GM12878 (cell line): ENCODE data around the gene AP3S1.

Experiments
- CBFB ChIP-seq: IDR thresholded peaks from 2 replicates; pipeline ENCODE4 v1.6.1; 2016; ENCODE audit warnings: antibody characterized with exemption, low read depth
- CHD2 ChIP-seq: IDR thresholded peaks from 2 replicates; pipeline ENCODE4 v1.6.1; 2011; ENCODE audit warnings: low read depth, low read length, improper control_type of control experiment, borderline replicate concordance
- CTCF ChIP-seq, 3 experiments: IDR thresholded peaks in 2 of 3; conservative IDR thresholded peaks in 1 of 3; 2 replicates each; pipeline ENCODE4 v1.5.1; 2011; ENCODE audit warnings: low read depth in 3 of 3, low read length in 3 of 3, mild to moderate bottlenecking in 3 of 3, control low read depth in 2 of 3, moderate library complexity in 2 of 3, inconsistent platforms in 1 of 3, mixed read lengths in 1 of 3; ENCODE audit not compliant: control insufficient read depth in 2 of 3, insufficient read depth in 1 of 3; ENCODE audit errors: extremely low read depth in 1 of 3
- EZH2 ChIP-seq: IDR thresholded peaks from 2 replicates; pipeline ENCODE4 v1.6.1; 2012; ENCODE audit warnings: low read depth, mild to moderate bottlenecking, control low read depth, inconsistent platforms, low read length, borderline replicate concordance; ENCODE audit not compliant: control insufficient read depth
- HDAC6 ChIP-seq: fragments of 200-600 bp; sonication (generic); IDR thresholded peaks from one replicate; pipeline ENCODE4 v1.8.0; 2017; ENCODE audit warnings: antibody characterized with exemption; ENCODE audit not compliant: unreplicated experiment
- MYC ChIP-seq: IDR thresholded peaks from 2 replicates; pipeline ENCODE4 v1.6.1; 2011; ENCODE audit warnings: mild to moderate bottlenecking, low read length, moderate library complexity, inconsistent platforms; ENCODE audit not compliant: insufficient read depth, insufficient replicate concordance, insufficient read length, severe bottlenecking
- PKNOX1 ChIP-seq: fragments of 450-650 bp; IDR thresholded peaks from 2 replicates; pipeline ENCODE4 v1.6.1; 2016; ENCODE audit warnings: mild to moderate bottlenecking
- RELA ChIP-seq: fragments of 450-650 bp; IDR thresholded peaks from 2 replicates; pipeline ENCODE4 v1.8.0; 2014; ENCODE audit warnings: borderline replicate concordance; ENCODE audit not compliant: partially characterized antibody
- SIN3A ChIP-seq: IDR thresholded peaks from 2 replicates; pipeline ENCODE4 v1.6.1; 2012; ENCODE audit warnings: low read depth, low read length, improper control_type of control experiment
- USF2 ChIP-seq: IDR thresholded peaks from 2 replicates; pipeline ENCODE4 v1.6.1; 2011; ENCODE audit warnings: low read depth, low read length, improper control_type of control experiment, borderline replicate concordance
- TF ChIP-seq, protein P1 (sequence below): IDR thresholded peaks from 2 replicates; pipeline ENCODE4 v1.6.1; 2012; ENCODE audit warnings: low read length, inconsistent platforms

GRCh38 chr5:115946655-115947054 is 104.9 kb downstream of the AP3S1 start:
- no peak for TF ChIP-seq EZH2
- no peak for TF ChIP-seq CBFB
- no peak for TF ChIP-seq MYC
- TF ChIP-seq RELA = no peak
- TF ChIP-seq PKNOX1 = no peak
- TF ChIP-seq, protein P1, sequence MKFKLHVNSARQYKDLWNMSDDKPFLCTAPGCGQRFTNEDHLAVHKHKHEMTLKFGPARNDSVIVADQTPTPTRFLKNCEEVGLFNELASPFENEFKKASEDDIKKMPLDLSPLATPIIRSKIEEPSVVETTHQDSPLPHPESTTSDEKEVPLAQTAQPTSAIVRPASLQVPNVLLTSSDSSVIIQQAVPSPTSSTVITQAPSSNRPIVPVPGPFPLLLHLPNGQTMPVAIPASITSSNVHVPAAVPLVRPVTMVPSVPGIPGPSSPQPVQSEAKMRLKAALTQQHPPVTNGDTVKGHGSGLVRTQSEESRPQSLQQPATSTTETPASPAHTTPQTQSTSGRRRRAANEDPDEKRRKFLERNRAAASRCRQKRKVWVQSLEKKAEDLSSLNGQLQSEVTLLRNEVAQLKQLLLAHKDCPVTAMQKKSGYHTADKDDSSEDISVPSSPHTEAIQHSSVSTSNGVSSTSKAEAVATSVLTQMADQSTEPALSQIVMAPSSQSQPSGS = no peak
- no peak for TF ChIP-seq CTCF (IDR thresholded peaks at IDR 0.05 in 2 of 3, conservative IDR thresholded peaks at IDR 0.05 in 1 of 3; ENCODE audit: control insufficient read depth in 2 of 3, extremely low read depth in 1 of 3, insufficient read depth in 1 of 3, low read depth in 3 of 3, low read length in 3 of 3)
- no peak for TF ChIP-seq HDAC6
- TF ChIP-seq CHD2 = no peak
- TF ChIP-seq USF2 = no peak
- no peak for TF ChIP-seq SIN3A
